ENCODE results near the gene CNN1.
A peak's percentile ranks its signal among the peaks of the same experiment; 100 is the strongest.

CNN1 gene

GRCh38 chr19:11578258-11579142, 39.8 kb downstream of the CNN1 start:
- no peaks in the 10 kb centered on the region for H3K36me3 ChIP-seq (ENCODE audit: insufficient read depth, low read length)
- H3K27me3 ChIP-seq (ENCODE audit: insufficient read depth, low read length, poor library complexity): no peaks in the 10 kb centered on the region
- H3K4me3 ChIP-seq (ENCODE audit: low read depth in 1 of 2, low read length in 2 of 2): no peak overlapping the region
- no peaks in the 10 kb centered on the region for H3K79me2 ChIP-seq (ENCODE audit: insufficient read depth, low read length)
- DNase-seq (no peak), ATAC-seq (ENCODE audit: insufficient read depth, low read depth) (no peak)
- H3K4me1 ChIP-seq (ENCODE audit: insufficient read depth, low read length): peaks cover 20% of the 10 kb centered on the region
- no peak overlapping the region for H3K9ac ChIP-seq (ENCODE audit: low read depth, low read length)
- no peaks in the 10 kb centered on the region for H4K20me1 ChIP-seq (ENCODE audit: insufficient read depth, low read length)
- H3K9me3 ChIP-seq (ENCODE audit: insufficient read depth, low read length, severe bottlenecking): no peaks in the 10 kb centered on the region
- no peak overlapping the region for H3K27ac ChIP-seq (ENCODE audit: low read length)
- no peak overlapping the region for H3K4me2 ChIP-seq (ENCODE audit: insufficient read depth, low read length)
- no peak for TF ChIP-seq CTCF (IDR thresholded peaks at IDR 0.05; ENCODE audit: borderline replicate concordance, extremely low read depth, low read length, poor library complexity, severe bottlenecking)
- H2AFZ ChIP-seq (ENCODE audit: low read depth, low read length): no peak overlapping the region

GRCh38 chr19:11580116-11580515, 41.5 kb downstream of the CNN1 start:
- DNase-seq: no peak
- ATAC-seq (ENCODE audit: insufficient read depth, low read depth): no peak
- Histone ChIP-seq H3K4me3 (ENCODE audit: low read depth in 1 of 2, low read length in 2 of 2) (no peak overlapping the region), H2AFZ (ENCODE audit: low read depth, low read length) (no peak overlapping the region), H3K27ac (ENCODE audit: low read length) (no peak overlapping the region), H3K9me3 (ENCODE audit: insufficient read depth, low read length, severe bottlenecking) (no peaks in the 10 kb centered on the region), H3K4me1 (ENCODE audit: insufficient read depth, low read length) (peaks cover 20% of the 10 kb centered on the region), H3K4me2 (ENCODE audit: insufficient read depth, low read length) (no peak overlapping the region), H3K9ac (ENCODE audit: low read depth, low read length) (no peak overlapping the region), H3K79me2 (ENCODE audit: insufficient read depth, low read length) (no peaks in the 10 kb centered on the region), H4K20me1 (ENCODE audit: insufficient read depth, low read length) (no peaks in the 10 kb centered on the region), H3K36me3 (ENCODE audit: insufficient read depth, low read length) (no peaks in the 10 kb centered on the region), H3K27me3 (ENCODE audit: insufficient read depth, low read length, poor library complexity) (no peaks in the 10 kb centered on the region)
- TF ChIP-seq CTCF (IDR thresholded peaks at IDR 0.05; ENCODE audit: borderline replicate concordance, extremely low read depth, low read length, poor library complexity, severe bottlenecking): no peak
- no peak for TF ChIP-seq EZH2 (IDR thresholded peaks at IDR 0.05; ENCODE audit: borderline replicate concordance, low read depth, low read length, severe bottlenecking)

- Histone ChIP-seq H3K9ac (ENCODE audit: low read depth, low read length) (peak overlapping the region; percentile 44), H4K20me1 (ENCODE audit: insufficient read depth, low read length) (no peaks in the 10 kb centered on the region), H3K4me2 (ENCODE audit: insufficient read depth, low read length) (peak overlapping the region; percentile 20), H3K27me3 (ENCODE audit: insufficient read depth, low read length, poor library complexity) (no peaks in the 10 kb centered on the region), H2AFZ (ENCODE audit: low read depth, low read length) (peak overlapping the region; percentile 71), H3K79me2 (ENCODE audit: insufficient read depth, low read length) (no peaks in the 10 kb centered on the region), H3K4me1 (ENCODE audit: insufficient read depth, low read length) (peaks cover 20% of the 10 kb centered on the region), H3K4me3 (ENCODE audit: low read depth in 1 of 2, low read length in 2 of 2) (peak overlapping the region in 1 of 2 experiments; percentile 16; a peak in 1 of 4 replicates), H3K36me3 (ENCODE audit: insufficient read depth, low read length) (no peaks in the 10 kb centered on the region), H3K9me3 (ENCODE audit: insufficient read depth, low read length, severe bottlenecking) (no peaks in the 10 kb centered on the region), H3K27ac (ENCODE audit: low read length) (peak overlapping the region; percentile 79)
- TF ChIP-seq CTCF (IDR thresholded peaks at IDR 0.05; ENCODE audit: borderline replicate concordance, extremely low read depth, low read length, poor library complexity, severe bottlenecking) (no peak), EZH2 (IDR thresholded peaks at IDR 0.05; ENCODE audit: borderline replicate concordance, low read depth, low read length, severe bottlenecking) (no peak)
- DNase-seq (peak; percentile 63), ATAC-seq (ENCODE audit: insufficient read depth, low read depth) (peak; percentile 85)
Observed at GRCh38 chr19:11581740-11582139, 43.1 kb downstream of the CNN1 start.

Data from DND-41 (cell line).